GM18526 (cell line): ENCODE data around the gene COQ10B.

Experiments
- POLR2A ChIP-seq: IDR thresholded peaks from 3 replicates; pipeline ENCODE4 v1.6.1; 2011; ENCODE audit not compliant: insufficient read length; ENCODE audit errors: extremely low read depth

The COQ10B gene

DNA sequence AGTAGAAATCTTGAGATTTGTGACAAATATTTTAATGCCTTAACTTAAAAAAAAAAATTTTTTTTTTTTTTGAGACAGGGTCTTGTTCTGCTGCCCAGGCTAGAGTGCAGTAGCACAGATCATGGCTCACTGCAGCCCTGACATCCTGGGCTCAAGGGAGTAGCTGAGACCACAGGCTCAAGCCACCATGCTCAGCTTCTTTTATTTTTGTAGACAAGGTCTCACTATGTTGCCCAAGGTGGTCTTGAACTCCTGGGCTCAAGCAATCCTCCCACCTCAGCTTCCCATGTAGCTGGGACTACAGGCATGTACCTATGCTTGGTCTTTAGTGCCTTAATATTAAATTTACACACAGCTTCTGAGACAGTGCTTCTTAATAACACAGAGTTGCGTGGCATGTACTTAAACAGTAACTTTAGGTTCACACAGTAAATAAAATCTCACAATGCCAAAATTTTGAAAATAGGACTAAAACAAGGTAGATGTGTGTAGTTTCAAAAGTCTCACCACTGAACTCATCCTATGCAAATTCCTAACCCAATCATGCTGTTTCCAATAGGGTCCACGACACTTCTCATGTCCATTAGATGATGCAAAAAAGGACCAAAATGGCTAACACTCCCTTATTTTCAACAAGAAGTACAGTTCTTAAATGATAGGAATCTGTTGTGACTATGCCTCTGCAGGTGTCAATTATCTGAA lies 42.2 kb downstream of the COQ10B start:
- TF ChIP-seq POLR2A: no peak

GRCh38 chr2:197496695-197497094 lies 43.3 kb downstream of the COQ10B start:
- TF ChIP-seq POLR2A: no peak

GRCh38 chr2:197497326-197497725 lies 44.0 kb downstream of the COQ10B start:
- no peak for TF ChIP-seq POLR2A

- no peak for TF ChIP-seq POLR2A
These were observed 45.0 kb downstream of the COQ10B start for GRCh38 chr2:197498235-197498936.

DNA sequence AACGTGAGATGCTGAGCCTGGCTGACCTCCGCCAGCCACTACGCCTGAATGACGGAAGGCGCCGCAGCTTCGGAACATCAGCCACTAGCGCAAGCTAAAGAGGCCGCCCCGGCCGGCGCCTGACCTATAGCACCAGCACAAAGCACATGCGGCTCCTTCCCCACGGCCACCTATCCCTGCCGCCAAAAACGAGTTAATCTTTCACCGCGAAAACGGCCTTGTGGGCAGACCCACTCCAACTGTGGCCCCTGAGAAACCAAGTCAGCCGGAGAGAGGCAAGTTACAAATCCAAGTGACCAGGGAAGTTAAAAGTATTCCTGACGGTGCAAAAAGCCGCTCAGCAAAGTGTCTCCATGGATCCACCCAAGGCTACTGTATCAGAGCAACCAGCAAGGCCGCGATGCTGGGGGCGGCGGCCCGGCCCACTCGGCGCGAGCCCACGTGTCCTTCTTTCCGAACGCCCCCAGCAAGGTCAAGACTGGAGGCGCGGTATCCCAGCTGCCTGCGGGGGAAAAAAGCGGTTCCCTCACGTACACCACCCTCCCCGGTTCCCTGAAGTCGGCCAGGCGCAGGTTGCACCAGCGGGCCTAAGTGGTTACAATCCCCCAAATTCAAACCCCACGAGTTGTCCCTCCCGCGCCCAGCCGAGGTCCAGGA lies 45.7 kb downstream of the COQ10B start:
- peak; percentile 61 for TF ChIP-seq POLR2A

DNA sequence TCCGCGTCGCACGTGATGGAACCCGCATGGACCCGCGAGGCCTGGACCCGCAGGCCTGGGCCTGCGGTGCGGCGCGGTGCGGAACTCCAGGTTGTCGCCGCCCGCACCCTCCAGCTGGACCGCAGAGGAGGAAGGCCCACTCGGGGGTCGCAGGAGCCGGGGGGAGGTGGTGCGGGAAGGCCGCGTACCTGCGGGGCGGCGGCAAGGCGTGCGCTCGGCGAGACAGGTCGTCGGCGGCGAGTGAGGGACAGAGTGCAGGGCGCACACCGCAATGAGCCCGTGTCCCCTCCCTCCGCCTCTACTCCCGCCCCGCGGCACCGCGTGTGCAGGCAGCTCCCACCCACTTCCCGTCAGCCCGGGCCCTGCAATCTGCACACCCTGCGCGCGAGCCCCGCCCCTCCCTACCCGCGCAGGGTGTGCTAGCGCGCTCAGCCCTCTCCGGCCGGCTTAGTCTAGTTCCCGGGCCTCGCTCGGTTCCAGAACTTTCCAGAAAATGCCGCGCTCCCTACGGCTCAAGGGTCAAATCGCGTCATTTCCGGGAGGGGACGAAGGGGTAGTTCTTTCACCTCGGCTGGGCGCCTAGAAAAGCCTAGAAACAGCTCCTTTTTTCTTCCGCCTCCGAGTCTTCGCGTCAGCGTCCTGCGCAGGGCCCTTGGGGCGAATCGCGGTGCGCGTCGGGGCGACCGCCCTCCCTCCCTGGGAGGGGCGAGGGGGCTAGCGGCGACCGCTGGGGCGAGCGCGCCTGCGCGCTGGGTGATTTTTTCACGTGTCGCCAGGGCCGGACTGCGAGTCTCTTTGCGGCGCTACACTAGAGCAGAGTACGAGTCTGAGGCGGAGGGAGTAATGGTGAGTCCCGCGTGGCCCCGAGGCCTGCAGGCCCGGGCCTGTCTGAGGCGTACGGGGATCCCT lies 46.5 kb downstream of the COQ10B start, which contains the start of the genes HSPD1 and HSPE1:
HSPD1 (minus strand) TSS at position 247 of the 909 bp plus-strand sequence. CDS start 992 bp downstream, outside the sequence.
HSPE1 (plus strand) TSS at position 786 of the 909 bp plus-strand sequence; CDS start at position 844, 58 bp downstream.
- peak; percentile 98 for TF ChIP-seq POLR2A

DNA sequence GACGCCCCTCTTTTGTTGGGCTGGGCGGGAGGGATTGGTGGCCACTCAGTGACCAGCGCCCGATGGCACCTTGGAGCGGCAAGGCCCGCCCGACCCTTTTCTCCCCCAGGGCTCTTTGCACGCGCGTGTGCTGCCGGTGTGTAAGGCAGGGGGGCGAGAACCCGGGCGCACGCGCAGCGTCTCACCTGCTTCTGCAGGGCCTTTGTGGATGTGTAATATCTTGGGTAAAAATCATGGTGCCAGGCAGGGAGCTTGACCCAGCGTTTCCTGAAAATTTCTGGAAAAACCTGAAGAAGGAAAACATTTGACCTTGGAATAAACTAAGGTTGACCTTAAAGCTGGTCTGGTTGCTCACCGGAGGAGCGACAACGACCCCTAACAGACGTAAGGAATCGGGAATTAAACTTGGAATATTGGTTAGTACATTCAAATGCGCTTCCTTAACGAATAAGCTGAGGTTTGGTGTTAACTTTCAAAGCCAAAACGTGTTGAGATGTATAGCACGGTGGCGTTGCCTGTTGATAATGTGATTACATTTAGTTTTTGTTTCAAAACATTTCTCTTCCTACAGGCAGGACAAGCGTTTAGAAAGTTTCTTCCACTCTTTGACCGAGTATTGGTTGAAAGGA lies 47.3 kb downstream of the COQ10B start:
- no peak for TF ChIP-seq POLR2A

GRCh38 chr2:197502201-197502600 lies 48.8 kb downstream of the COQ10B start:
- no peak for TF ChIP-seq POLR2A

DNA sequence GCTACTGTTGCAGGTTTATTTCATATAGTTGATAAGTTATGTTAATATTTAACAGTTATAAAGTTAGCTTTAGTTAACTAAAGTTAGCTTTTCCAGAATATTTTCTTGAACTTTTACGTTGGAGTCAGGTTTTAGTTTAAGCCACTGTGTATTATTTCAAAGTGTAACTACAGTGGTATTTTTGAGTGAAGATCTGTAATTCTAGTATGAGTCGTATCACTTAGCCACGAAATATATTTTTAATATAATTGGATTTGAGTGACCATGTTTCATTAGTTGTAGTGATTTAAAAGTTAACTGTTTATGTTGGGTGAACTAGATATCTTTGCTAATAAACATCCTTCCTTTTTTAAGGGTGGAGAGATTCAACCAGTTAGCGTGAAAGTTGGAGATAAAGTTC lies 49.3 kb downstream of the COQ10B start:
- no peak for TF ChIP-seq POLR2A

DNA sequence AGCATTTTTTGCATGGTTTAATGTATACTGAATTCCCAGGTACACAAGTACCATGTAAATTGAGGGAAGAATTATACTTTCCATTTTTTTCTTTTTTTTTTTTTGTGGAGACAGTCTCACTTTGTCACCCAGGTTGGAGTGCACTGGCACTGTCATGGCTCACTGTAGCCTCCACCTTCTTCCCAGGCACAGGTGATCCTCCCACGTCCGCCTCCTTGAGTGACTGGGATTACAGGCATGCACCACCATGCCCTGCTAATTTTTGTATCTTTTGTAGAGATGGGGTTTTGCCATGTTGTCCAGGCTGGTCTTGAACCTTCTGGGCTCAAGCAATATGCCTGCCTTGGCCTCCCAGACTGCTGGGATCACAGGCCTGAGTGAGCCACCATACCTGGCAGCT lies 50.6 kb downstream of the COQ10B start:
- no peak for TF ChIP-seq POLR2A

- no peak for TF ChIP-seq POLR2A
These were observed 51.2 kb downstream of the COQ10B start for GRCh38 chr2:197504512-197504911.

DNA sequence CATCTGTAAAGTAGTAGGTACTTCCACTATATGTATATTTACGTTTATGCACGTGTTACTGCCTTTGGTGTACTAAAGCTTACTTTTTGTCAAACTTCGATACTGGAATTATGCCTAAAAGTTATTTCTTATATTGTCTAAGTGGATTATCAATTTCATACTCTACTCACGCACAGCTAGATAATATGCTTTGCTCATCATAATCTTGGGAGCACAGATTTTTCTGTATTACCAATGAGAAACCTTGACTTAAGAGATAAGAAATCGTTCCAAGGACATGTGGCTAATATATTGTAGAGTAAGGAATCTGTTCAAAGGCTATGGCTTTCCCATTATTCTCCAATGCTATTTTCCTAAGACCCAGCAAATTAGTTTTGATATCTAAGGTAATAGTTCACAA lies 53.3 kb downstream of the COQ10B start:
- no peak for TF ChIP-seq POLR2A

DNA sequence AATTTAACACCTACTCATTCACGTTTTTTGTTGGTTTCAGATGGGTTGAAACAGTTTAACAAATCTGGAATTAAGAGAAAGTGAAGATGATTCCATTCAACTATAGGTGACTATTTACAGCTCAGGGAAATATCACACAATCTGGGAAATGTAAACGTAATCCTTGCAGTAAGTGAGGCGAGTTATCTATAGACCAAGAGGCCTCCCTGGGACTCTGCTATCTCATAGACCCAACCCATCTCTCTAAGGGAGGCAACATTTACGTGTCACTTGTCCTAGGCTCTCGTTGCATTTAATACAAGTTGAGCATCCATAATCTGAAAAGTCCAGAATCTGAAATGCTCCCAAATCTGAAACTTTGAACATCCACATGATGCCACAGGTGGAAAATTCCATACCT lies 60.6 kb downstream of the COQ10B start:
- TF ChIP-seq POLR2A: no peak

DNA sequence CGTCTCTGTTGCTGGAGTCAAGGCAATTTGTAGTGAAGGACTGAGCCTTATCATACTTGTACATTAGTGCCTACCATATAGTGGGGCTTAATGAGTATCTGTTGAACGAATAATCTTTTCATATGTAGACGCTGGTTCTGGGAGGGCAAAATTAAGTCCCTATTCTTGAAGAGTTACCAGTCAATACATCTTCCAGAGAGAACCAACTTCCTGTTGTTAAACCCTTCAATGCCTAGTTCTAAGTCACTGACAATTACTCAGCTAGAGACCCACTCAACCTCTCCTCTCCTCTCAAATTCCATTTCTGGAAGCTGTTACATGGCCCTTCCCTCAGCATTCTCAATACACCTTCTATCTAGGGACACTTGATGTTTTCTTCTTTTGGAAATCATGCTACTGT lies 61.4 kb downstream of the COQ10B start:
- TF ChIP-seq POLR2A: no peak

DNA sequence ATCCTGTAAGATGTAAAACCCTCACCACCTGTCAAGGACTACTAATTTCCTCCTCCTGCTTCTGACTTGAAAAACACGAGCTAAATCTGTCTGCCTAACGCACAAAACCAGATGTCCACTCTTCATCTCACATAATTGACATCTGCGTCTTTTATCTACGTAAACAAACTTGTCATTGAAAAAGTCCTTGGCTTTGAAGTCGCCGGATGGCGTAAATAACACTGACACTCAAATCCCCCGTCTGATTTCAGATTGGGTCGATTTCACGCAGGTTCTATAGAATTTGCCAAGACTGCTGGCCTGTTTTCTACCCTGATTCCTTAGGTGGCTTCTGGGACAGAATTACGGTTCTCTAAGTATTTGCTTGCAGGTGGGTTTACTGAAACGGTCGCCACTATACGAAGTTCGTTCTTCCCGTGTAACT lies 62.0 kb downstream of the COQ10B start:
- no peak for TF ChIP-seq POLR2A
